Ovary (tissue), 3 donors: Measurements from ENCODE around the gene SMIM10L1.

Experiments
- EP300 ChIP-seq: sonication (generic); formaldehyde crosslinking; IDR thresholded peaks from one replicate; pipeline ENCODE4 v1.6.1; 2017; ENCODE audit warnings: antibody characterized with exemption
- POLR2A ChIP-seq: fragments of 450-650 bp; IDR thresholded peaks from one replicate; pipeline ENCODE4 v1.6.1; 2017; ENCODE audit warnings: antibody characterized with exemption, mild to moderate bottlenecking, moderate library complexity
- TF ChIP-seq, protein P1 (sequence below), 3 donors: fragments of 450-650 bp in 2 of 3; fragments of 200-600 bp in 1 of 3; IDR thresholded peaks; one replicate each; pipeline versions ENCODE4 v1.5.1 to v1.8.0; 2016 to 2022; ENCODE audit warnings: antibody characterized with exemption in 3 of 3, mild to moderate bottlenecking in 1 of 3
- donor health status: DM: no; HTN: no; CAD: no.

DNA sequence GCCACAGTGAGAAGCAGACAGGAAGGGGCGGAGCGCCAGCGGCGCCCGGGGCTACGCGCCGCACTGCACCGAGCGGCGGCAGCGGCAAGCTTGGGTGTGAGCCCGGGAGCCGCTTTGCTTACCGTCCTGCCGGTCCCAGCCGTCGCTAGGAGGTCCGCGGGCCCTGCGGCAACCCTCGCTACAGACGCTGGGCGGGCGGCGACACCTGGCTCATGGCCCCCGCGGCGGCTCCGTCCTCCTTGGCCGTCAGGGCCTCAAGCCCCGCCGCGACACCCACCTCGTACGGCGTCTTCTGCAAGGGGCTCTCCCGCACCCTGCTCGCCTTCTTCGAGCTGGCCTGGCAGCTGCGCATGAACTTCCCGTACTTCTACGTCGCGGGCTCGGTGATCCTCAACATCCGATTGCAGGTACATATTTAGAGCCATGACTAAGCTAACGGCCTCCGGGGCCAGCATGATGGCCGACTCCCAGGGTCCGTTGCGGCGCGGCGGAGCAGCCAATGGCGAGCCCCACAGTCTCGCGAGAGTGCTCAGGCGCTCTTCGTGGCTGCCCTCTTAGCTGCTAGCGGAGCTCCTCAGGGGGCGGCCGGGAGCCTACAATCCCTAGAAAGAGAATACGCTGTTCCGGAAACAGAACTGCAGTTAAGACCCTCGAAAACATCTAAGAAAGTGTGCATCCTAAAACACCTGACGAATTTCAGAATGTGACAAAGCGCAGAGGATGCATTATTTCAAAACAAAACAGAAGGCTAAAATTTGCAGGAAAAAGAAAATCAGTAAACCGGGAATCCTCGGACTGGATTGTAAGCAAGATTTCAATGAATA is at the start of gene SMIM10L1:
- TF ChIP-seq, protein P1, sequence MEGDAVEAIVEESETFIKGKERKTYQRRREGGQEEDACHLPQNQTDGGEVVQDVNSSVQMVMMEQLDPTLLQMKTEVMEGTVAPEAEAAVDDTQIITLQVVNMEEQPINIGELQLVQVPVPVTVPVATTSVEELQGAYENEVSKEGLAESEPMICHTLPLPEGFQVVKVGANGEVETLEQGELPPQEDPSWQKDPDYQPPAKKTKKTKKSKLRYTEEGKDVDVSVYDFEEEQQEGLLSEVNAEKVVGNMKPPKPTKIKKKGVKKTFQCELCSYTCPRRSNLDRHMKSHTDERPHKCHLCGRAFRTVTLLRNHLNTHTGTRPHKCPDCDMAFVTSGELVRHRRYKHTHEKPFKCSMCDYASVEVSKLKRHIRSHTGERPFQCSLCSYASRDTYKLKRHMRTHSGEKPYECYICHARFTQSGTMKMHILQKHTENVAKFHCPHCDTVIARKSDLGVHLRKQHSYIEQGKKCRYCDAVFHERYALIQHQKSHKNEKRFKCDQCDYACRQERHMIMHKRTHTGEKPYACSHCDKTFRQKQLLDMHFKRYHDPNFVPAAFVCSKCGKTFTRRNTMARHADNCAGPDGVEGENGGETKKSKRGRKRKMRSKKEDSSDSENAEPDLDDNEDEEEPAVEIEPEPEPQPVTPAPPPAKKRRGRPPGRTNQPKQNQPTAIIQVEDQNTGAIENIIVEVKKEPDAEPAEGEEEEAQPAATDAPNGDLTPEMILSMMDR (IDR thresholded peaks at IDR 0.05), result peak in 1 of 3 donors; percentile 12
- peak; percentile 43 for TF ChIP-seq POLR2A
- TF ChIP-seq EP300, result no peak
